Stimulated activated naive B cell treated with anti-CD40 and anti-IgM and Interleukin-4, amounts not matched to agents 10 μg/mL and 1 μg/mL and 100 μg/mL, for 72 hours (primary cell): ENCODE results near the gene PPP2R2C.

Experiments used
- ATAC-seq, 2 donors: fragments of 150-1000 bp; cut with Tn5 transposase; replicated peaks; 2 replicates each; pipeline ENCODE4 v1.10.0; 2021; ENCODE audit warnings: moderate library complexity in 1 of 2
- DNase-seq: peaks from one replicate; pipeline ENCODE4 v3.0.0; 2021
- H3K27ac Mint-ChIP-seq: one replicate; pipeline ENCODE4 v1.8.0; 2022; ENCODE audit warnings: mild to moderate bottlenecking, mixed read lengths
- H3K27me3 Mint-ChIP-seq, 2 donors: one replicate each; pipeline ENCODE4 v1.8.0; 2022; ENCODE audit warnings: mixed read lengths in 2 of 2
- H3K36me3 Mint-ChIP-seq, 2 donors: one replicate each; pipeline ENCODE4 v1.8.0; 2022; ENCODE audit warnings: mixed read lengths in 2 of 2, mild to moderate bottlenecking in 1 of 2
- H3K4me1 Mint-ChIP-seq, 2 donors: one replicate each; pipeline ENCODE4 v1.8.0; 2022; ENCODE audit warnings: mixed read lengths in 2 of 2, mild to moderate bottlenecking in 1 of 2
- H3K4me3 Mint-ChIP-seq, 2 donors: one replicate each; pipeline ENCODE4 v1.8.0; 2022; ENCODE audit warnings: mild to moderate bottlenecking in 2 of 2, mixed read lengths in 2 of 2, moderate library complexity in 1 of 2
- H3K9me3 Mint-ChIP-seq, 2 donors: one replicate each; pipeline ENCODE4 v1.8.0; 2022; ENCODE audit warnings: mixed read lengths in 2 of 2, mild to moderate bottlenecking in 1 of 2

Gene PPP2R2C

DNA sequence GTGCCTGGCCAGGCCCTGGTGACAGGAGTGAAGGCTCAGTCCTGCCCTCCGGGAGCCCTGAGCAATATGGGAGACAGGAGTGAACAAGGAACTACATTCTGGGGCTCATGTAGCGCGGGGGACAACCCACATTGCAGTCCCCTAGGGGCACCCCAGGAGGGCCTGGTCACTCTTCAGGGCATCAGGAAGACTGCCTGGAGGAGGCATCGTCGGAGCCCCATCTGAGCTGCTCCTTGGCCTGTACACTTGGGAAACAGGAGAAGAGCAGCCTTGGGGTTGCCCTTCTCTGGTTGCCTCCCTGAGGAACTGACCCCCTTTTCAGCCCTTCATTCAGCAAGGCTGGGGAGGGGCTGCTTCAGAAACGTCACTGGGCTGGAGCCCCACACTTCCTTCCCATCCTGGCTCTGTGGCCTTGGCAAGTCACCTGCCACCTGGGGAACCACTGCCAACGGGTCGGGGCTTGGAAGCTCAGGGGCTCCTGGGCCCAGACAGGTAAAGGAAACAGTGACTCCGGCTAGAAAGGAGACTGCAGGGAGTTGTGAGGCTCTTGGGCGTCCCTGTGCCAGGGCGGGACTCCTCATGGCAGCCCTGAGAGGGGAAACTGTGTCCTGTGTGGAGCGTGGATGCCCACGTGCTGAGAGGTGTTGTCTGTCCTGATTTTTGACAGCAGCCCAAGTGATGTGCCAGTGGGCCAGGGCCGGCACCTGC is 192.7 kb downstream of the PPP2R2C start:
- Mint-ChIP-seq H3K4me1 (peaks cover 15 to 17% of the 10 kb centered on the region in 2 donors), H3K27ac (no peak overlapping the region), H3K36me3 (peaks cover 6 to 8% of the 10 kb centered on the region in 2 donors), H3K4me3 (no peak overlapping the region), H3K27me3 (peaks cover 0 to 7% of the 10 kb centered on the region in 2 donors), H3K9me3 (no peaks in the 10 kb centered on the region)
- DNase-seq (no peak), ATAC-seq (no peak)

DNA sequence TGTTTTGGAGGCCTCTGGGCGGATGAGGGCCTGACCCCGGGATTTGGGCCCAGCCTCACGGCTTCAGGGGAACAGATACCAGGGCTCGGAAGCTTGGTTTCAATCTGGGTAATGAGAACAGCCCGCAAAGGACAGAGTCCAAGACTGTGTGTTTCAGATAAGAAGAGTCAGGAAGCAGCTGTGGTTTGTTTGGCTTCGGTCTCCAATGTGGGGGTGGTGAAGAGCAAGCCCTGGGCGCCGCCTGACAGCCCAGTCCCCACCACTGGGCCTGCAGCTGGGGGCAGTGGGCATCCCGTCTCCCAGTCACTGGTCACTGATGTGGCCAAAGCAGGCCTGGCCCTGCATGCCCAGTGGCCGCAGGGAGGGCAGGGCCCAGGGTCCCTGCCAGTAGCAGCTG is 193.6 kb downstream of the PPP2R2C start:
- Mint-ChIP-seq H3K27ac (peak overlapping the region; percentile 20), H3K4me1 (peaks cover 17 to 18% of the 10 kb centered on the region in 2 donors), H3K4me3 (no peak overlapping the region), H3K9me3 (no peaks in the 10 kb centered on the region), H3K36me3 (peaks cover 6 to 8% of the 10 kb centered on the region in 2 donors), H3K27me3 (peaks cover 0 to 7% of the 10 kb centered on the region in 2 donors)
- ATAC-seq (peak; percentile 95 to 96), DNase-seq (peak; percentile 39)

DNA sequence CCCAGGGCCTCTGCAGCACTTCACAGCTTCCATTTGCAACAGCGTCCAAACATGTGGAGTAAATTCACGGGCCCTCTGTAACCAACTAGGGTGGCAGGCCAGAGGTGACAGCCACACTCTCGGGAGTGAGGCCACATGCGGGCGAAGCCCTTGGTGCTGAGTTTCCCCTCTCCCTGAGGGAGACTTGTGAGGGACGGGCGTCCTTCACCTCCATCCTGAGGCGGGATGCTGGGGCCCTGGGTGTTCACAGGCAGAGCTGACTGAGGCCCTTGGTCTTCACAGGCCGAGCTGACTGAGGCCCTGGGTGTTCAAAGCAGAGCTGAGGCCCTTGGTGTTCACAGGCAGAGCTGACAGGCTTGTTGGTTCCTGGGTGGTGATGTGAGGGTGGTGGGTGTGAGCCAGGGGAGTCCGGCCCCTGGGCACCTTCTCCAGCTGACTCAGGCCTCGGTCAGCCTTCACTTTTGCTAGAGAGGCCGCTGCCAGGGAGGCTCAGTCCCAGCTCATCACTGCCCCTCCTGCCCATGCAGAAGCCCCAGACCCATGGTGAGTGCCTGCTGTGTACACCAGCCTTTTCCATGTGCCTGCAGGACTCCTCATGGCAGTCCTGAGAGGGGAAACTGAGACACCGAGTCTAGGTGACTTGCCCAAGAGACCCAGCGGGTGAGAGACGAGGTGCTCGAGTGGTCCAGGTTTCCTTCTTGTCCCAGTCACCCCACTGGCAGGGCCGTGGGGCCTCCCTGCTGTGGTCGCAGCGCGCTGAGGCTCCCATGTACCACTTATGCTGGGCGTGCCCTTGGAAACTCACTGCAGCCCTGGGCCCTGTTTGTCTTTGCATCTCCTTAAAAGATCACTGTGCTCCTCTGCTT is 194.2 kb downstream of the PPP2R2C start:
- peaks cover 0 to 7% of the 10 kb centered on the region in 2 donors for H3K27me3 Mint-ChIP-seq
- peak in 1 of 2 donors; percentile 9 for ATAC-seq
- no peaks in the 10 kb centered on the region for H3K9me3 Mint-ChIP-seq
- H3K27ac Mint-ChIP-seq: peak overlapping the region; percentile 20
- H3K4me1 Mint-ChIP-seq: peaks cover 17 to 18% of the 10 kb centered on the region in 2 donors
- H3K4me3 Mint-ChIP-seq: no peak overlapping the region
- no peak for DNase-seq
- H3K36me3 Mint-ChIP-seq: peaks cover 6 to 8% of the 10 kb centered on the region in 2 donors

DNA sequence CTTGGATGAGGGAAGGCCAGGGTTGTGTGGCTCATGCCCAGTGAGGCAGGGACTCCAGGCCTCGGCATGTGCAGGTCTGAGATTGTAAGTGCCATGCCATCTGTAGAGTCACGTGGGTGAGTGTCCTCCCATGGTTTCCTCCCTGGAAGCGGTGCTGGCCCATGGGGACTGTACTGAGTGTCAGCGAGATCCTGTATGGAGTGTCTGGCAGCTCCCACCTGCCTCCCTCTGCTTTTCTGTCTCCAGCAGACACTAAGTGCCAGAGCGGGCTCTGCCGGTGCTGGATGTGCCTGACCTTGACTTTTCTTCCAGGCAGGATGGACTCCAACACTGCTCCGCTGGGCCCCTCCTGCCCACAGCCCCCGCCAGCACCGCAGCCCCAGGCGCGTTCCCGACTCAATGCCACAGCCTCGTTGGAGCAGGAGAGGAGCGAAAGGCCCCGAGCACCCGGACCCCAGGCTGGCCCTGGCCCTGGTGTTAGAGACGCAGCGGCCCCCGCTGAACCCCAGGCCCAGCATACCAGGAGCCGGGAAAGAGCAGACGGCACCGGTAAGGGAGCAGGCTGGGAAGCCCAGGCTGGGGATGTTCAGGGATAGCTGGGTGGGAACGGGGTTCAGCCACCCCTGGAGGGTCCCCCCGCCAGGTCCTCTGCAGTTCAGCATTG is 195.1 kb downstream of the PPP2R2C start:
- Mint-ChIP-seq H3K9me3 (no peaks in the 10 kb centered on the region), H3K27me3 (peaks cover 0 to 7% of the 10 kb centered on the region in 2 donors), H3K4me3 (no peak overlapping the region), H3K4me1 (peaks cover 17 to 18% of the 10 kb centered on the region in 2 donors), H3K27ac (no peak overlapping the region), H3K36me3 (peaks cover 6 to 8% of the 10 kb centered on the region in 2 donors)
- ATAC-seq: no peak
- no peak for DNase-seq

DNA sequence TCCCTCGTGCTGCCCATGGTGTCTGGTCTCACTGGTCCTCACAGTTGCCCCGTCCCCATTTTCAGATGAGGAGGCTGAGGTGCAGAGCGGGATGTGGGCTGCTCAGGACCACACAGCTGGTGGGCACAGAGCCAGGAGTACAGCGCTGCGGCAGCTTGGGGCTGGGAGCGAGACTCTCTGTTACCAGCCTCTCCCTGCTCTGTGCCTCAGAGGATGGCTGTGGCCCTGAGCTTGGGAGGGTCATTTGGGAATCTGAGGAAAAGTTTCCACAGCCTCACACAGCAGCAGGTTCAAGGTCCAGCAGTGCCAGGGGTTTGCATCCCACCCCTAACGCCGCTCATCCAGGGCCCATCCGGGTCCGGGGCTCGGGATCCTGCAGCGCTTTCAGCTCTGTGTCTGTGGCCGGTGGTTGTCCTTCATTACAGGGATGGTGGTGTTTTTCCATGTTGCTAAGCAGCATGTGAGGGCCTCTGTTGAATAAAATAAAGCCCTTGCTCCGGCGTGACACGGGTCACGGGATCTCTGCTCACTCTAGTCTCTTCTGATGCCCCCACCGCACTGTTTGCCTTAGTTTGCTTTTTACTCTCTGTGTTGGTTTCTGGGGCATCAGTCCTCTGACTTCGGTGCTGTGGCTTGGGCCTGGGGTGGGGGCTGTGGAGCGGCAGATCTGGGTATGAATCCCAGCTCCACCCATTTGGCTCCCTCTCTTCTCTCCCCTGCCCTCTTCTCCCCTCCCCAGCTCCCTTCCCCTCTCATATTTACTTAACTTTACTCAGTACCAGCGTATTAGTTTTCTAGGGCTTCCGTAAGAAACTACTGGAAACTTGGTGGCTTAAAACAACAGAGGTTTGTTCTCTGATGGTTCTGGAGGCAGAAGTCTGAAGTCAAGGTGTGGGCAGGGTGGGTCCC is 196.3 kb downstream of the PPP2R2C start:
- peaks cover 5 to 6% of the 10 kb centered on the region in 2 donors for H3K36me3 Mint-ChIP-seq
- no peak for ATAC-seq
- peaks cover 0 to 4% of the 10 kb centered on the region in 2 donors for H3K27me3 Mint-ChIP-seq
- no peak overlapping the region for H3K4me3 Mint-ChIP-seq
- H3K4me1 Mint-ChIP-seq: peaks cover 17 to 22% of the 10 kb centered on the region in 2 donors
- H3K27ac Mint-ChIP-seq: no peak overlapping the region
- no peak for DNase-seq
- no peaks in the 10 kb centered on the region for H3K9me3 Mint-ChIP-seq

DNA sequence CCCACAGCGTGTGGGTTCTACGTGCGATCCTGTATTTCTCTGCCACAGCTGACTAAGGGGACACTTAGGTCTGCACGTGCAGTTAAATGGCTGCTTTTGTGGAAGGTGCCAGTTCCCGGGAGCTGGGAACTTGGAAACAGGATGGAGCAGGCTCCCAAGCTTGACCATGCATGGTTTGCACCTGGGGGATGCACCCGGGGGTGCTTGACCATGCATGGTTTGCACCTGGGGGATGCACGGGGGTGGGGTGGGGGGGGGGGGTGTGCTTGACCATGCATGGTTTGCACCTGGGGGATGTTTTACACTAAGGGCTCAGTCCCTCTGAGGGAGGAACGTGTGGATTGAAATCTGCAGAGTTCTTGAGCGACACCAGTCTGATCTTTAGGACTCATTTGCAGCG is 197.1 kb downstream of the PPP2R2C start:
- Mint-ChIP-seq H3K4me3 (no peak overlapping the region), H3K27me3 (no peaks in the 10 kb centered on the region), H3K9me3 (no peaks in the 10 kb centered on the region), H3K36me3 (peaks cover 0 to 1% of the 10 kb centered on the region in 2 donors), H3K27ac (no peak overlapping the region), H3K4me1 (peaks cover 21 to 22% of the 10 kb centered on the region in 2 donors)
- DNase-seq: no peak
- no peak for ATAC-seq

DNA sequence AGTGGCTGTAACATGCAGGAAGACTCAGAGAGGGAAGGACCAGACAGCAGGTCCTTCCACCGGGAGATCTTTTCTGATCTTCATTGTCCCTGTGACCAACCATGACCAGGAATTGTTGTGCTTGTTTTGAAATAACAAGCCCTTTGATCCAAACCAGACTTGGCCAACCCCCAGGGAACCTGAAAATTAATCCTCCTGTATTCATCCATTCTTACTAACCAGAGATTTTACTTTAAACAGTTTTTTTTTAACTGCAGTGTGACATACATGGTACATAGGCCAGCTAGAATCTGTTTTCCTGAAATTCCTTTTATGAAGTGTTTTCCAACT is 198.8 kb downstream of the PPP2R2C start:
- Mint-ChIP-seq H3K27ac (no peak overlapping the region), H3K9me3 (no peaks in the 10 kb centered on the region), H3K36me3 (peaks cover 0 to 1% of the 10 kb centered on the region in 2 donors)

DNA sequence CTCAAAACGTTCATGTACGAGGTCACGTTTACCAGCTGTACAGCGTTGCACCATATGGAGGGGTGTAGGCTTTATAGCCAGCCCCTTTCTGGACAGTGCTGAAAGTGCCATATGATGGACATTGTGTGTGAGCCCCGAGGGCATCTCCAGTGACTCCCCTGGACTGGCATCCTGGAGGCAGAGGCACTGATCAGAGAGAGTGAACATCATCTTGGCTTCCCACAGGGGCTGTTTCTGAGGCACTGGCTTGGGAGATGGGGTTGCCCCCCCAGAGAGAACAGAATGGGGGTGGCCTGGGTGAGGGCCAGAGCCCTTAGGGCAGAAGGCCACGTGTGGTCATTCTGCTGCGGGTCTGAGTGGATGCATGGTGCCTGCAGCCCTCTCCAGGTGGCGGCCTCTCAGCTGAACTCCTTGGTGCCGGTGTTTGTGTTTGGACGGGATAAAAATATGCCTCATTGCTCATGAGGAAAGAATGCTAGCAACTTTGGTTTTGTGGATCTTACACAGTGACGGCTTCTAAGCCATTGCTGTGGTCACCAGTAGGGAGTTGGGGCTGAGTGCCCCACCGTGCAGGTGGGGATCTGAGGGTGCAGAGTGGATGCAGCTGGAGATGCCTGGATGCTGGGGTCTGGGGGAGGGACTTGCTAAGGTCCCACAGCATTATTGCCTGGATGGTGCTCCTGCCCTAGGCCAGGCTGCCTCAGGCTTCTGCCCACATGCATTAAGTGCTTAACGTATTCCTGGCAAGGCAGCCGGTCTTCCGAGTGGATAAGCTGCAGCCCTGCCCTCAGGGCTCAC is 199.4 kb downstream of the PPP2R2C start:
- Mint-ChIP-seq H3K4me1 (peaks cover 23 to 24% of the 10 kb centered on the region in 2 donors), H3K4me3 (no peak overlapping the region), H3K27me3 (no peaks in the 10 kb centered on the region), H3K27ac (no peak overlapping the region), H3K9me3 (no peaks in the 10 kb centered on the region), H3K36me3 (no peaks in the 10 kb centered on the region)
- DNase-seq: no peak
- no peak for ATAC-seq

More for the DNA sequence above, 198.8 kb downstream of the PPP2R2C start:
- ATAC-seq (no peak), DNase-seq (no peak)
- H3K4me1 Mint-ChIP-seq: peaks cover 21 to 23% of the 10 kb centered on the region in 2 donors
- H3K4me3 Mint-ChIP-seq: no peak overlapping the region
- H3K27me3 Mint-ChIP-seq: no peaks in the 10 kb centered on the region

DNA sequence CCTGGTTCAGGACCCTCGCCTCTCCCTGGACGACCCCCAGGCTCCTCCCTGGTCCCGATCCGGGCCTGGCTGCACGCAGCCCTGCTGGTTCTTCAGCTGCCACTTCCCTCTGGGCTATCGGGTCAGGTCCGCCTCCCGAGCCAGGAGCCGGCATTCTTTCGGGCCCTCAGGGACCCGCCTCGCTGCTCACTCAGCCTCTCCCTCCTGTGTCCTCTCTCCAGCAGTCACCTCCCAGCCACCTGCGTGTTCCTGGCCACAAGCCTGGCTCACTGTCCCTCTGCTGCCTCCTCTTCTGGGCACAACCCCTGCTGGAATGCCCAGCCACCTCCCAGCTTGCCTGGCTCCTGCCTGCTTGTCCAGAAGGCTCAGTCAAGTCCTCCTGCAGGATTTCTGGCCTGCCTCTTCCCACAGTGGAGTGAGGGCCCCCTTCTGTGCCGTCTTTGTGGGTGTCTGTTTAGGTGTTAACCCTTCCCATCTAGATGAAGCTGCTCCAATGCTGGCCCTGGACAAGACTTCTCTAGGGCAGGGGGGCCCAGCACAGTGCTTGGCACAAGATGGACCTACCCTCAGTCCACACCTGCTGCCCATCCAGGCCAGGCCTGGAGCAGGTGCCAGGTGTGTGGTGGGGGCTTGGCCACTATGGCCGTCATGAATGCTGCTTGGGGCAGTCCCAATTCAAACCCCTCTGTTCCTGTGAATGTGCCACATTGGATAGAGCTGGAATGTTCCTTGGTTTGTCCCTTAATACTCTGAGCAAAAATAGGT is 200.5 kb downstream of the PPP2R2C start:
- Mint-ChIP-seq H3K9me3 (no peaks in the 10 kb centered on the region), H3K36me3 (no peaks in the 10 kb centered on the region), H3K27ac (no peak overlapping the region), H3K4me1 (peaks cover 34 to 35% of the 10 kb centered on the region in 2 donors), H3K4me3 (peak overlapping the region in 1 of 2 donors; percentile 14), H3K27me3 (no peaks in the 10 kb centered on the region)
- DNase-seq: no peak
- ATAC-seq: no peak

DNA sequence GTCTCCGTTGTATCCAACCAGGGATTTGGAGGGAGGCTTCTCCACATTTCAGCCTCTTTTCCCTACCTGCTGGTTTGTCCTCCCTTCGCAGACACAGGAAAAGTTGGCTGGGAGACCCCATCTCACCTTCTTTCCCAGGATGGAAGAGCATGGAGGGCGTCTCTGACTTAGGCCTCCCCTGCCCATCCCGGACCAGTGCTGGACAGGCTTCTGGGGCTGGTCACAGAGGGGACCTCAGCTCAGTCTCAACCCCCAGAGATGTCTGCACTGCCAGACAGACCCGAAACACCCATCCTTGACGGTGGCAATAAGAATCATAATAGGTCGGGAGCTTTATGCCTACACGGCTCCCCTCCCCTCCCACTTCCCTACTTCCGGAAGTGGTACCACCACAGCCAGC is 201.2 kb downstream of the PPP2R2C start:
- peaks cover 34 to 37% of the 10 kb centered on the region in 2 donors for H3K4me1 Mint-ChIP-seq
- H3K4me3 Mint-ChIP-seq: peak overlapping the region; percentile 71 to 75
- H3K36me3 Mint-ChIP-seq: no peaks in the 10 kb centered on the region
- ATAC-seq (no peak), DNase-seq (no peak)
- H3K9me3 Mint-ChIP-seq: no peaks in the 10 kb centered on the region
- H3K27ac Mint-ChIP-seq: no peak overlapping the region
- H3K27me3 Mint-ChIP-seq: no peaks in the 10 kb centered on the region

DNA sequence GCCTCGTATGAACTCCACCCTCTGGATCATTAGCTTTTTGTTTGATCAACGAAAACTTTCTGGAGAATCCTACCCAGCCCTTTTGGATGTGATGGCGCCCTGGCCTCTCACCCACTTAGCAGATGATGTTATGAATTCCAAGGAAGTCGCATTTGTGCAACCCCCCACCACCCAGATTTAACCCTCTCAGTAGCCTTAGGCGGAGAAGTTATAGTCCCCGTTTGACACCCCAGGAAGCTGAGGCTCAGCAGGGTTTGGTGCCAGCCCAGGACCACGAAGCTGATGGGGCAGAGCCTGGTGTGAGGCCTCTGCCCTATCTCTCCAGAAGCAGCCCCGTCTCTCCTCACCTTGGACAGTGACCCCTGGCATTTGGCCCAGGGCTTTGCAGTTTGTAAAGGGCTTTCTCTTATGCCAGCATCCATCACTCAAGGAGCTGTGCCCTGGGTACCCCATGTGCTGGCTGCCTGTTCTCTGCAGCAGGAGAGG is 201.7 kb downstream of the PPP2R2C start:
- ATAC-seq: no peak

More for the DNA sequence above, 201.7 kb downstream of the PPP2R2C start:
- Mint-ChIP-seq H3K4me1 (peaks cover 32 to 35% of the 10 kb centered on the region in 2 donors), H3K4me3 (peak overlapping the region; percentile 71 to 75), H3K9me3 (no peaks in the 10 kb centered on the region), H3K27me3 (no peaks in the 10 kb centered on the region), H3K27ac (no peak overlapping the region), H3K36me3 (no peaks in the 10 kb centered on the region)
- DNase-seq: no peak
